BJ (cell line): ENCODE results near the gene MRPS5. TPM values are rescaled to one million over a fixed set of nuclear protein-coding genes. Genes with fewer than 3 reads are reported as not detected.

Experiments
- CTCF ChIA-PET: fragments of 350-600 bp; formaldehyde crosslinking; extraction: SDS; loops from one replicate; lab custom pipeline; 2021; ENCODE audit warnings: antibody characterized with exemption, inconsistent platforms; lab: Yijun Ruan, JAX
- POLR2A ChIA-PET: fragments of 300-600 bp; sonication (Branson Sonifier 250); formaldehyde crosslinking; extraction: SDS; loops from one replicate; lab custom pipeline; 2021; ENCODE audit warnings: antibody characterized with exemption; lab: Charles Lee
- DNase-seq: peaks from one replicate; pipeline ENCODE4 v3.0.0-alpha.2; 2011; ENCODE audit warnings: low read depth
- H3K27me3 ChIP-seq: 2 replicates; pipeline ENCODE4 v1.6.0; 2011; ENCODE audit warnings: low read length; ENCODE audit not compliant: control insufficient read depth, insufficient read depth
- H3K36me3 ChIP-seq: 2 replicates; pipeline ENCODE4 v1.5.1; 2011; ENCODE audit warnings: low read length; ENCODE audit not compliant: control insufficient read depth, insufficient read depth
- H3K4me3 ChIP-seq: 2 replicates; pipeline ENCODE4 v1.5.1; 2011; ENCODE audit warnings: low read depth, mild to moderate bottlenecking, control low read depth, low read length
- polyA plus RNA-seq: library from polyadenylated mRNA; depleted of rRNA; stranded (reverse); fragments of >200 nt; gene quantifications from 2 replicates; pipeline ENCODE4 v1.2.3, GENCODE V29; 2011
- TF ChIP-seq, protein P1 (sequence below): IDR thresholded peaks from 2 replicates; pipeline ENCODE4 v1.5.1; 2011; ENCODE audit warnings: low read depth, mild to moderate bottlenecking, control low read depth, inconsistent platforms, low read length, moderate library complexity; ENCODE audit not compliant: insufficient read depth

MRPS5 gene
- polyA plus RNA-seq, 1 experiment = 38.3 TPM

DNA sequence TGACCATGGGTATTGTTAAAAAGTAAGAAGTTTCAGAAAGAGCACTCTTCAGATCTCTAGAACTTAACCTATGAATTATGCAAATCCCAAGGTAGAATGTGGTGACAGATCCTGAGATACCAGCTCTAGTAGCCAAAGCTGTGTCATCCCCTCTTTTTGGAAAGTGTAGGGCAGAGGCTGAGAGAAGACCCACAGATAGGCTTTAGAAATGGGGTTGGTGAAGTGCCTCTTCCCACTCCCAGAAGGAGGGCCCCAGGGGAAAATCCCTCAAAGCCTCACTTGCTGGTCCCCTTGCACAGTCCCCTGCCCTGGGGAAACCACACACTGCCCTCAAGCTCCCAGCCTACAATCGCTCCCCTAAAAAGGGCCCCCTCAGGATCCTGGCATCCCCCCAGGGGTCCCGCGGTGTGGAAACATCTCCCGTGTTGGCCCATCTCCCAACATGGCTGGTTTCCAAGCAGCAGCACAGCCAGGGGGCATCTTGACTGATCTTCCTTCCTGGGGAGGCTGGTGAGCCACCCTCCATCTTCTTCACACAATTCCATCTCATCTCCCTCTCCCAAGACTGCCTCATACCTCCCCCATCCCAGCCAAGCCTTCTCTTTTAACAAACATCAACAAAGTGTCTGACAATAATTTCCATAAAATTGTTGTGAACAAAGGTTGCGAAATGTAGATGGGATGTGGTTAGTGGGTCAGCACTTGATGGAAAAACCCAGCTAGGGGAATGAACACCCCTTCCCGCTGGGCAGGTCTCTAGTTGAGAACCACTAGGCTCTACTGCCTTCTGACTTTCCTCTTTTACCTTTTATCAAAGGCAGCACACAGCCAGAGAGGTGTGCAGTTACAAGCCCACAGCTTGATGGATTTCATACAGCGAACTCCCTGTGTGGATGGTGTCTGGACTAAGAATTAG is 71.0 kb downstream of the MRPS5 start:
- Histone ChIP-seq H3K36me3 (no peaks in the 10 kb centered on the region), H3K27me3 (no peaks in the 10 kb centered on the region; the same call in 1 of the 2 replicates), H3K4me3 (no peak overlapping the region)
- TF ChIP-seq, protein P1, sequence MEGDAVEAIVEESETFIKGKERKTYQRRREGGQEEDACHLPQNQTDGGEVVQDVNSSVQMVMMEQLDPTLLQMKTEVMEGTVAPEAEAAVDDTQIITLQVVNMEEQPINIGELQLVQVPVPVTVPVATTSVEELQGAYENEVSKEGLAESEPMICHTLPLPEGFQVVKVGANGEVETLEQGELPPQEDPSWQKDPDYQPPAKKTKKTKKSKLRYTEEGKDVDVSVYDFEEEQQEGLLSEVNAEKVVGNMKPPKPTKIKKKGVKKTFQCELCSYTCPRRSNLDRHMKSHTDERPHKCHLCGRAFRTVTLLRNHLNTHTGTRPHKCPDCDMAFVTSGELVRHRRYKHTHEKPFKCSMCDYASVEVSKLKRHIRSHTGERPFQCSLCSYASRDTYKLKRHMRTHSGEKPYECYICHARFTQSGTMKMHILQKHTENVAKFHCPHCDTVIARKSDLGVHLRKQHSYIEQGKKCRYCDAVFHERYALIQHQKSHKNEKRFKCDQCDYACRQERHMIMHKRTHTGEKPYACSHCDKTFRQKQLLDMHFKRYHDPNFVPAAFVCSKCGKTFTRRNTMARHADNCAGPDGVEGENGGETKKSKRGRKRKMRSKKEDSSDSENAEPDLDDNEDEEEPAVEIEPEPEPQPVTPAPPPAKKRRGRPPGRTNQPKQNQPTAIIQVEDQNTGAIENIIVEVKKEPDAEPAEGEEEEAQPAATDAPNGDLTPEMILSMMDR = no peak
- CTCF ChIA-PET = no interaction called here
- no peak for DNase-seq
- POLR2A ChIA-PET = no interaction called here

DNA sequence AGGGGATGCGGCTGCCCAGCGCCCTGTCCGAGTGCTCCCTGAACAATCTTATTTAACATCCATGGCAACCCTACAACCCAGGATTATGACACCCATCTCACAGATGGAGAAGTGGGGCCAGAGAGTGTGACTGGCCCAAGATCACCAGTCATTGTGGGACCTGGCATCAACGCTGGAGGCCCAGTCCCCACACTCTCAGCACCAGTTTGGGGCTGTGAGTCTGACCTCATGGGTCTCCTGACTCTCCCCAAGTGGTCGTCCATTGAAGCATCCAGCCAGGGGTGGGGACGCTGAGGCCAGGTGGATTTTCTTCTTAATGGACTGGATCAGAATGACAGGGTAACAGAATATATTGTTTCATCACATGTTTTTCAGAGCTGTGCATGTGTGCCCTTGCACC is 71.6 kb downstream of the MRPS5 start:
- H3K4me3 ChIP-seq = no peak overlapping the region
- no peaks in the 10 kb centered on the region; the same call in 1 of the 2 replicates for H3K27me3 ChIP-seq
- TF ChIP-seq, protein P1 = no peak
- CTCF ChIA-PET = no interaction called here
- POLR2A ChIA-PET = no interaction called here
- DNase-seq = no peak
- no peaks in the 10 kb centered on the region for H3K36me3 ChIP-seq

DNA sequence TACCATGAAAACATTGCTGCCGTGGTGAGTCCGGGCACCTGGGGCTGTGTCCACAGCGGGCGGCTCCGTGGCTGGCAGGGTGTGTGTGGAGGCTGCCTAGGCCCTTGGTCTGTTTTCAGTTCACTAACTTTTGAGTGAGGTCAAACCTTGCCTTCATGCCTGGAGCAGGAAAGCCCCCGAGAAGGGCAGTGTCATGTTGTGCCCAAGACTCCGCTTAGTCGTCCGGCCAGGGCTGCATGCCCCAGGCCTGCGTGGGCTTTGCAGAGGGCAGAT is 72.0 kb downstream of the MRPS5 start:
- no peak for DNase-seq
- no peaks in the 10 kb centered on the region; the same call in 1 of the 2 replicates for H3K27me3 ChIP-seq
- CTCF ChIA-PET = no interaction called here
- no peak overlapping the region for H3K4me3 ChIP-seq
- TF ChIP-seq, protein P1 = no peak
- POLR2A ChIA-PET = no interaction called here
- no peaks in the 10 kb centered on the region for H3K36me3 ChIP-seq

DNA sequence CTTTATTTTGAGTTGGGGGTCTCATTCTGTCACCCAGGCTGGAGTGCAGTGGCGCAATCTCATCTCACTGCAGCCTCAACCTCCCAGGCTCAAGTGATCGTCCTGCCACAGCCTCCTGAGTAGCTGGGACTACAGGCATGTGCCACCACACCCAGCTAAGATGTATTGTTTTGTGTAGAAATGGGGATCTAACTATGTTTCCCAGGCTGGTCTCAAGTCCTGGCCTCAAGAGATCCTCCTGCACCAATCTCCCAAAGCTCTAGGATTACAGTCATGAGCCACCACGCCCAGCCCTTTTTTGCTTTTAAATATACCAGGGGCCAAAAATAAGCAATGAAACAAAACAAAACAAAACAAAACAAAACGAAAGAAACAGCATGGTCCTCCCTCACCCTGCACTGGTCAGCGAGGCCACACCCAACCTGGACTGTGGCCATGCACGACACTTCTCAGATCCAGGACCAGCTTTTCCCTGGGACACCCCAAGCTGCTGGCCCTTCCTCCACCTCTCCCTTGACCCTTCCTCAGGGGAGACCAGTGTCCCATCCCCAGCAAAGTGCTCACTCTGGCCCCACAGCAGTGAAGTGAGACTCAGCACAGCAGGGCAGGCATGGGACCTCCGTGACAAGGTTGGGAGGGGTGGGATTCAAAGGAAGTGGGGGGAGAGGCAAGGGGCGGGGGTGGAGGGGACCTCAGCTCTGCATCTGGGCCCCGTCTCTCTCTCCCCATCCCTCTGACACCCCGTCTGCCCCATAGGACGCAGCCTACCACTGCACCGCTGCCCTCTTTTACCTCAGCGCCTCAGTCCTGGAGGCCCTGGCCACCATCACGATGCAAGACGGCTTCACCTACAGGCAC is 72.6 kb downstream of the MRPS5 start:
- ChIA-PET POLR2A (no interaction called here), CTCF (interaction anchor here (1.1 kb wide), 1 partner anchor 15 kb away, joined by 3 read pairs; no protein-coding TSS in a partner anchor)
- DNase-seq = no peak
- Histone ChIP-seq H3K4me3 (no peak overlapping the region), H3K36me3 (no peaks in the 10 kb centered on the region), H3K27me3 (peaks cover 1% of the 10 kb centered on the region; the same call in 1 of the 2 replicates)
- TF ChIP-seq, protein P1 = no peak
